ENCODE measurements around the gene ZNF800. TPM values are rescaled to one million over a fixed set of nuclear protein-coding genes. Genes with fewer than 3 reads are reported as not detected.
"Not testable (repeated sequence)": the region's sequence is repeated elsewhere in the genome, so short reads cannot be mapped to it uniquely, and the experiment has no call there.

Gene ZNF800
- total and polyA plus RNA-seq, 11 donors = 4.2 to 34.7 (median 22.3) TPM

DNA sequence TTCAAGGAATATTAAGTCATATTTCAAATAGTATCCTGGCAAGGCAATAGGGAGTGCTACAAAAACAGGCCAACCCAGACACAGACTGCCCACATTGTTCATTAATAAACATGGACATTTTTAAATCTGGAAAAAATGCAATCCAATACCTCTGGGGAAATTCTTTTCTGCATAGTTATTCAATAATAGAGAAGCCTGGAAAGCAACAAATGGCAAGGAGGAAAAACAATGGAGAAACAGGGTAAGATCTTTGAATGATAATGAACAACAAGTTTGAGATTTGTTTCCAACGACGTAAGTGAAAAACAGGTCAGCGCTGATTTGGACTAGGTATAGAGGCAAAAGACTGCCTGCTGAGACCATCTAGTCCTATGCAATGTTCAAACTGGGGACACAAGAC, 44.7 kb upstream of the ZNF800 start:
- WGBS, 4 donors = 79 to 86% (median 82%) methylated on average over 3 of the region's 3 CpGs
- DNase-seq = no peak

DNA sequence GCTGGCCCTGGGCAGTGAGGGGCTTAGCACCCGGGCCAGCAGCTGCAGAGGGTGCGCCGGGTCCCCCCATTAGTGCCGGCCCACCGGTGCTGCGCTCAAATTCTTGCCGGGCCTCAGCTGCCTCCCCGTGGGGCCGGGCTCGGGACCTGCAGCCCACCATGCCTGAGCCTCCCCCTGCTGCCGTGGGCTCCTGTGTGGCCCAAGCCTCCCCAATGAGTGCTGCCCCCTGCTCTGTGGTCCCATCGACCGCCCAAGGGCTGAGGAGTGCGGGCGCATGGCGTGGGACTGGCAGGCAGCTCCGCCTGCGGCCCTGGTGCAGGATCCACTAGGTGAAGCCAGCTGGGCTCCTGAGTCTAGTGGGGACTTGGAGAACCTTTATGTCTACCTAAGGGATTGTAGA, 36.8 kb upstream of the ZNF800 start:
- H3K27ac ChIP-seq; H3K4me1 ChIP-seq; ATAC-seq; H3K9me3 ChIP-seq; H3K27me3 ChIP-seq; intact Hi-C loops (cut with DNase I); H3K4me3 ChIP-seq; H3K36me3 ChIP-seq: not testable (repeated sequence)
- WGBS, 4 donors = 89 to 95% (median 93%) methylated on average over 3 to 18 of the region's 18 CpGs; no CpG with 5 or more reads in 1 of the 4 donors
- DNase-seq = peak in 1 of 5 donors; percentile 41

More for the DNA sequence above, 44.7 kb upstream of the ZNF800 start:
- Histone ChIP-seq H3K4me3 (no peak overlapping the region), H3K27me3 (peaks cover 0 to 13% (median 0%) of the 10 kb centered on the region in 9 donors), H3K4me1 (no peaks in the 10 kb centered on the region), H3K9me3 (no peaks in the 10 kb centered on the region), H3K27ac (no peak overlapping the region), H3K36me3 (no peaks in the 10 kb centered on the region)
- ATAC-seq = no peak
- TF ChIP-seq, protein P1, sequence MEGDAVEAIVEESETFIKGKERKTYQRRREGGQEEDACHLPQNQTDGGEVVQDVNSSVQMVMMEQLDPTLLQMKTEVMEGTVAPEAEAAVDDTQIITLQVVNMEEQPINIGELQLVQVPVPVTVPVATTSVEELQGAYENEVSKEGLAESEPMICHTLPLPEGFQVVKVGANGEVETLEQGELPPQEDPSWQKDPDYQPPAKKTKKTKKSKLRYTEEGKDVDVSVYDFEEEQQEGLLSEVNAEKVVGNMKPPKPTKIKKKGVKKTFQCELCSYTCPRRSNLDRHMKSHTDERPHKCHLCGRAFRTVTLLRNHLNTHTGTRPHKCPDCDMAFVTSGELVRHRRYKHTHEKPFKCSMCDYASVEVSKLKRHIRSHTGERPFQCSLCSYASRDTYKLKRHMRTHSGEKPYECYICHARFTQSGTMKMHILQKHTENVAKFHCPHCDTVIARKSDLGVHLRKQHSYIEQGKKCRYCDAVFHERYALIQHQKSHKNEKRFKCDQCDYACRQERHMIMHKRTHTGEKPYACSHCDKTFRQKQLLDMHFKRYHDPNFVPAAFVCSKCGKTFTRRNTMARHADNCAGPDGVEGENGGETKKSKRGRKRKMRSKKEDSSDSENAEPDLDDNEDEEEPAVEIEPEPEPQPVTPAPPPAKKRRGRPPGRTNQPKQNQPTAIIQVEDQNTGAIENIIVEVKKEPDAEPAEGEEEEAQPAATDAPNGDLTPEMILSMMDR (IDR thresholded peaks at IDR 0.05) = no peak
- no peak for TF ChIP-seq POLR2A (IDR thresholded peaks at IDR 0.05)
- intact Hi-C loops (cut with DNase I) = no loop called here

DNA sequence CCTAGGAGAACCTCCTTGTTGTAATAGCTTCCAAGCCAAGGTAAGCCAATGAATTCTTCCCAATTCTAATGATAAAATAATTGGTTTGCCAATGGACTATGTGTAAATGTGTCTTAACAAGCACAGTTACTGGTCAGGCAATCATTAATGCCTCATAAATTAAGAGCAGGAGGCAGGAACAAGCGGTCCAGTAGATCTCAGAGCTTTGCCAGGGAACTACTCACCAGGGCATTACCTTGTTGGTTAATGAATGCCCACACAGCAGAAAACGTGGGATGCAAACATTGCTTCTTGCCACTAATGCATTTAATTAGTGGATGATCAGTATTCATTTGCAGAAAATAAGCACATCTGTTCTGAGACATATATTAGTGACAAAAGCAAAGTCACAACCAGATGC, 26.7 kb upstream of the ZNF800 start:
- Histone ChIP-seq H3K4me3 (no peak overlapping the region), H3K4me1 (peaks cover 0 to 9% (median 0%) of the 10 kb centered on the region in 12 donors), H3K27me3 (peaks cover 0 to 3% (median 0%) of the 10 kb centered on the region in 9 donors), H3K9me3 (peaks cover 0 to 3% (median 0%) of the 10 kb centered on the region in 12 donors), H3K27ac (no peak overlapping the region), H3K36me3 (no peaks in the 10 kb centered on the region)
- no peak for DNase-seq
- no peak for TF ChIP-seq POLR2A (IDR thresholded peaks at IDR 0.05)
- TF ChIP-seq, protein P1 (IDR thresholded peaks at IDR 0.05) = no peak
- 59 to 67% (median 66%) methylated on average over 2 of the region's 2 CpGs for WGBS, 4 donors
- intact Hi-C loops (cut with DNase I) = loop anchor here in 1 of 10 donors (10.0 kb wide), 1 partner anchor 154 kb away; no protein-coding TSS in a partner anchor
- no peak for ATAC-seq

DNA sequence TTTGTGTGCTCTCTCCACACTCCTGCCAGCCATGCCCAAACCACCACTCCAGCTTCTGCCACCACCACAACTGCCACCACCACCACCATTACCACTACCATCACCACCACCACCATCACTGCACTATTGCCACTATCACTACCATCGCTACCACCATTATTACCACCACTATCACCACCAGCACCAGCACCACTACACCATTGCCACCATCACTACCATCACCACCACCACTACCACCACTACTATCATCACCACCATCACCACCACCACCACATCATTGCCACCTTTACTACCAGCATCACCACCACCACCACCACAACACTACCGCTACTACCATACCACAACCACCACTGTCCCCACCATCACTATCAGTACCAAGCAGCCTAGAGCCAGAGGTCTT, 26.0 kb upstream of the ZNF800 start:
- ATAC-seq (no peak), DNase-seq (no peak)
- H3K27ac ChIP-seq = no peak overlapping the region
- H3K4me1 ChIP-seq = peaks cover 0 to 14% (median 0%) of the 10 kb centered on the region in 12 donors
- TF ChIP-seq, protein P1 (IDR thresholded peaks at IDR 0.05) = no peak
- TF ChIP-seq POLR2A (IDR thresholded peaks at IDR 0.05) = no peak
- no peak overlapping the region for H3K4me3 ChIP-seq
- intact Hi-C loops (cut with DNase I) = loop anchor here in 1 of 10 donors (10.0 kb wide), 1 partner anchor 154 kb away; no protein-coding TSS in a partner anchor
- peaks cover 0 to 1% (median 0%) of the 10 kb centered on the region in 12 donors for H3K9me3 ChIP-seq
- WGBS, 4 donors = 46 to 50% (median 48%) methylated on average over 2 of the region's 2 CpGs
- H3K36me3 ChIP-seq = no peaks in the 10 kb centered on the region
- H3K27me3 ChIP-seq = peaks cover 0 to 3% (median 0%) of the 10 kb centered on the region in 9 donors

DNA sequence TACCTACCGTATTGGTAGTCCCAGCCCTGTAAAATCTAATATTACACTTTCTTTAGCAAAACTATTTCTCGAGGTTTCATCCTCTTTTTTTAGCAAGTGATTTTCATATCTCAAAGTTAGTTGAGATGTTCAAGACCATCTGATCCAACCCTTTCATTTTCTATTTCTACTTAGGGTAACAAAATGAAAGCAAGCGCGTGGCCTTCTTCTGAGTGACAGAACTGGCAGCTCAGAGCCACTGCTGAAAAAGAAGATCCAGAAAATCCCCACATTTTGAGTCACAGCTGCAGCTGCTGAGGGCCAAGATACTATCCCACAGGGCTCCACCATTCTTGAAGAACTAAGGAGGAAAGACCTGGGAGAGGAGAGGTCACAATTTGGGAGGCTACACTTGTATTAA, 24.8 kb upstream of the ZNF800 start:
- TF ChIP-seq POLR2A (IDR thresholded peaks at IDR 0.05) = no peak
- TF ChIP-seq, protein P1 (IDR thresholded peaks at IDR 0.05) = no peak
- Histone ChIP-seq H3K4me3 (no peak overlapping the region), H3K4me1 (peaks cover 0 to 18% (median 0%) of the 10 kb centered on the region in 12 donors), H3K27ac (no peak overlapping the region), H3K9me3 (no peaks in the 10 kb centered on the region), H3K27me3 (peaks cover 0 to 8% (median 0%) of the 10 kb centered on the region in 9 donors), H3K36me3 (no peaks in the 10 kb centered on the region)
- intact Hi-C loops (cut with DNase I) = loop anchor here in 1 of 10 donors (10.0 kb wide), 1 partner anchor 153 kb away; no protein-coding TSS in a partner anchor
- DNase-seq (no peak), ATAC-seq (no peak)
- WGBS, 4 donors = 82 to 86% (median 84%) methylated on average over 4 of the region's 4 CpGs
